ENCODE data around the gene UNC5B. TPM values are rescaled to one million over a fixed set of nuclear protein-coding genes. Genes with fewer than 3 reads are reported as not detected.

UNC5B gene
- total and polyA plus RNA-seq, 2 experiments from 2014 or later = 2.7 to 6.5 TPM

GRCh38 chr10:71287456-71287855, 75.1 kb downstream of the UNC5B start:
- Histone ChIP-seq H2AFZ (no peak overlapping the region), H3F3A (ENCODE audit: insufficient read depth) (no peaks in the 10 kb centered on the region), H4K20me1 (ENCODE audit: insufficient read depth) (no peaks in the 10 kb centered on the region), H3K27ac (no peak overlapping the region), H3K36me3 (ENCODE audit: low read depth) (no peaks in the 10 kb centered on the region), H3K4me2 (ENCODE audit: unreplicated experiment) (no peak overlapping the region), H3K9ac (no peak overlapping the region), H3K9me2 (ENCODE audit: insufficient read depth) (no peaks in the 10 kb centered on the region), H3K9me3 (ENCODE audit: low read depth) (no peaks in the 10 kb centered on the region), H3K4me1 (ENCODE audit: insufficient read depth) (no peaks in the 10 kb centered on the region), H3K27me3 (replicated peaks; ENCODE audit: insufficient read depth) (no peaks in the 10 kb centered on the region), H3K4me3 (no peak overlapping the region), H3K79me2 (ENCODE audit: insufficient read depth) (no peaks in the 10 kb centered on the region)
- in situ Hi-C loops (cut with MboI) = loop anchor here (10.0 kb wide), 1 partner anchor 363 kb away; no protein-coding TSS in a partner anchor
- WGBS, 2 experiments (ENCODE audit: low coverage in 1 of 2, low lambda C conversion rate in 2 of 2, missing lambda C conversion rate in 2 of 2) = 75 to 88% methylated on average over 5 to 14 of the region's 14 CpGs
- DNase-seq = no peak
- TF ChIP-seq EZH2 (IDR thresholded peaks at IDR 0.05; ENCODE audit: insufficient read depth, poor library complexity, severe bottlenecking) (no peak), EZH2phosphoT487 (IDR thresholded peaks at IDR 0.05; ENCODE audit: insufficient read depth, low read depth) (no peak)

- in situ Hi-C loops (cut with MboI) = loop anchor here (10.0 kb wide), 1 partner anchor 364 kb away; no protein-coding TSS in a partner anchor
- Histone ChIP-seq H3F3A (ENCODE audit: insufficient read depth) (no peaks in the 10 kb centered on the region), H3K9me3 (ENCODE audit: low read depth) (no peaks in the 10 kb centered on the region), H3K9ac (no peak overlapping the region), H3K4me1 (ENCODE audit: insufficient read depth) (no peaks in the 10 kb centered on the region), H3K79me2 (ENCODE audit: insufficient read depth) (no peaks in the 10 kb centered on the region), H3K4me2 (ENCODE audit: unreplicated experiment) (no peak overlapping the region), H4K20me1 (ENCODE audit: insufficient read depth) (no peaks in the 10 kb centered on the region), H2AFZ (no peak overlapping the region), H3K4me3 (no peak overlapping the region), H3K27ac (no peak overlapping the region), H3K9me2 (ENCODE audit: insufficient read depth) (no peaks in the 10 kb centered on the region), H3K36me3 (ENCODE audit: low read depth) (no peaks in the 10 kb centered on the region), H3K27me3 (replicated peaks; ENCODE audit: insufficient read depth) (no peaks in the 10 kb centered on the region)
- WGBS, 2 experiments (ENCODE audit: low coverage in 1 of 2, low lambda C conversion rate in 2 of 2, missing lambda C conversion rate in 2 of 2) = 78 to 82% methylated on average over 13 to 15 of the region's 15 CpGs
- no peak for TF ChIP-seq EZH2phosphoT487 (IDR thresholded peaks at IDR 0.05; ENCODE audit: insufficient read depth, low read depth)
- no peak for TF ChIP-seq EZH2 (IDR thresholded peaks at IDR 0.05; ENCODE audit: insufficient read depth, poor library complexity, severe bottlenecking)
- DNase-seq = no peak
Observed at GRCh38 chr10:71288461-71288860, 76.1 kb downstream of the UNC5B start.

- no peak overlapping the region for H3K9ac ChIP-seq
- H3K9me3 ChIP-seq (ENCODE audit: low read depth) = no peaks in the 10 kb centered on the region
- no peaks in the 10 kb centered on the region for H3K9me2 ChIP-seq (ENCODE audit: insufficient read depth)
- no peaks in the 10 kb centered on the region for H3F3A ChIP-seq (ENCODE audit: insufficient read depth)
- TF ChIP-seq EZH2 (IDR thresholded peaks at IDR 0.05; ENCODE audit: insufficient read depth, poor library complexity, severe bottlenecking) = no peak
- H3K36me3 ChIP-seq (ENCODE audit: low read depth) = no peaks in the 10 kb centered on the region
- H4K20me1 ChIP-seq (ENCODE audit: insufficient read depth) = no peaks in the 10 kb centered on the region
- no peak overlapping the region for H3K4me3 ChIP-seq
- no peak overlapping the region for H2AFZ ChIP-seq
- H3K79me2 ChIP-seq (ENCODE audit: insufficient read depth) = no peaks in the 10 kb centered on the region
- no peak overlapping the region for H3K4me2 ChIP-seq (ENCODE audit: unreplicated experiment)
- no peaks in the 10 kb centered on the region for H3K4me1 ChIP-seq (ENCODE audit: insufficient read depth)
- peak; percentile 10 for DNase-seq
- no peaks in the 10 kb centered on the region for H3K27me3 ChIP-seq (replicated peaks; ENCODE audit: insufficient read depth)
- in situ Hi-C loops (cut with MboI) = loop anchor here (10.0 kb wide), 1 partner anchor 365 kb away; no protein-coding TSS in a partner anchor
- 77 to 79% methylated on average over 12 of the region's 12 CpGs for WGBS, 2 experiments (ENCODE audit: low coverage in 1 of 2, low lambda C conversion rate in 2 of 2, missing lambda C conversion rate in 2 of 2)
- H3K27ac ChIP-seq = no peak overlapping the region
Observed at GRCh38 chr10:71289421-71290130, 77.2 kb downstream of the UNC5B start.

- Histone ChIP-seq H4K20me1 (ENCODE audit: insufficient read depth) (no peaks in the 10 kb centered on the region), H3K36me3 (ENCODE audit: low read depth) (no peaks in the 10 kb centered on the region)
- no peak for DNase-seq
Observed at GRCh38 chr10:71290331-71290730, 78.0 kb downstream of the UNC5B start.

More at GRCh38 chr10:71290331-71290730, 78.0 kb downstream of the UNC5B start:
- in situ Hi-C loops (cut with MboI) = no loop called here
- no peaks in the 10 kb centered on the region for H3K27me3 ChIP-seq (replicated peaks; ENCODE audit: insufficient read depth)
- no peak overlapping the region for H2AFZ ChIP-seq
- no peak overlapping the region for H3K9ac ChIP-seq
- no peaks in the 10 kb centered on the region for H3K79me2 ChIP-seq (ENCODE audit: insufficient read depth)
- no peak overlapping the region for H3K4me2 ChIP-seq (ENCODE audit: unreplicated experiment)
- no peak overlapping the region for H3K4me3 ChIP-seq
- 87 to 94% methylated on average over 3 of the region's 3 CpGs for WGBS, 2 experiments (ENCODE audit: low coverage in 1 of 2, low lambda C conversion rate in 2 of 2, missing lambda C conversion rate in 2 of 2)
- no peaks in the 10 kb centered on the region for H3K9me3 ChIP-seq (ENCODE audit: low read depth)
- TF ChIP-seq EZH2phosphoT487 (IDR thresholded peaks at IDR 0.05; ENCODE audit: insufficient read depth, low read depth) (no peak), EZH2 (IDR thresholded peaks at IDR 0.05; ENCODE audit: insufficient read depth, poor library complexity, severe bottlenecking) (no peak)
- no peaks in the 10 kb centered on the region for H3K9me2 ChIP-seq (ENCODE audit: insufficient read depth)
- H3F3A ChIP-seq (ENCODE audit: insufficient read depth) = no peaks in the 10 kb centered on the region
- H3K4me1 ChIP-seq (ENCODE audit: insufficient read depth) = no peaks in the 10 kb centered on the region
- no peak overlapping the region for H3K27ac ChIP-seq
